HL-60 (cell line): Measurements from ENCODE around the gene HLA-G.

ENCODE experiments used
- DNase-seq, 2 experiments: peaks; one replicate each; pipeline ENCODE4 v3.0.0-alpha.2; 2010 to 2020; ENCODE audit warnings: low read depth in 1 of 2, low spot score in 1 of 2
- H3K27ac ChIP-seq: fragments of 250-450 bp; sonication (Bioruptor Pico); replicated peaks from 2 replicates; pipeline ENCODE4 v1.5.1; 2020; ENCODE audit warnings: mild to moderate bottlenecking, moderate library complexity
- H3K27me3 ChIP-seq: fragments of 250-450 bp; sonication (Bioruptor Pico); 2 replicates; pipeline ENCODE4 v1.5.1; 2021; ENCODE audit warnings: mild to moderate bottlenecking, moderate library complexity; ENCODE audit not compliant: insufficient read depth, poor library complexity, severe bottlenecking
- H3K4me3 ChIP-seq: replicated peaks from 2 replicates; pipeline ENCODE4 v1.5.1; 2011; ENCODE audit warnings: mild to moderate bottlenecking, control low read depth, low read length; ENCODE audit not compliant: insufficient read depth
- CTCF ChIP-seq: IDR thresholded peaks from one replicate; pipeline ENCODE4 v1.5.1; 2011; ENCODE audit warnings: low read length, control low read depth, inconsistent platforms; ENCODE audit not compliant: insufficient read depth
- GABPA ChIP-seq: IDR thresholded peaks from 2 replicates; pipeline ENCODE4 v1.6.1; 2012; ENCODE audit warnings: low read depth
- POLR2AphosphoS5 ChIP-seq: IDR thresholded peaks from 2 replicates; pipeline ENCODE4 v1.6.1; 2012; ENCODE audit warnings: low read depth
- REST ChIP-seq: IDR thresholded peaks from 2 replicates; pipeline ENCODE4 v1.6.1; 2012; ENCODE audit warnings: low read depth; ENCODE audit not compliant: insufficient replicate concordance
- SPI1 ChIP-seq: IDR thresholded peaks from 2 replicates; pipeline ENCODE4 v1.6.1; 2012; ENCODE audit warnings: low read depth, mild to moderate bottlenecking, borderline replicate concordance

Gene HLA-G

GRCh38 chr6:29864037-29864810 lies 36.6 kb downstream of the HLA-G start:
- Histone ChIP-seq H3K27ac (no peak overlapping the region), H3K27me3 (peaks cover 3% of the 10 kb centered on the region), H3K4me3 (no peak overlapping the region)
- no peak for TF ChIP-seq CTCF
- no peak for TF ChIP-seq SPI1
- TF ChIP-seq GABPA, result no peak
- TF ChIP-seq REST, result no peak
- TF ChIP-seq POLR2AphosphoS5, result no peak
- DNase-seq, result no peak

GRCh38 chr6:29865631-29866030 lies 38.0 kb downstream of the HLA-G start:
- no peak overlapping the region for H3K4me3 ChIP-seq

More at GRCh38 chr6:29865631-29866030, 38.0 kb downstream of the HLA-G start:
- DNase-seq, result no peak
- no peak for TF ChIP-seq POLR2AphosphoS5
- no peak for TF ChIP-seq REST
- TF ChIP-seq SPI1, result no peak
- no peak for TF ChIP-seq GABPA
- TF ChIP-seq CTCF, result no peak
- Histone ChIP-seq H3K27me3 (peaks cover 3% of the 10 kb centered on the region), H3K27ac (no peak overlapping the region)
